ENCODE measurements around the gene GPR137B.
"Not testable (repeated sequence)": the region's sequence is repeated elsewhere in the genome, so short reads cannot be mapped to it uniquely, and the experiment has no call there.

Gene GPR137B

DNA sequence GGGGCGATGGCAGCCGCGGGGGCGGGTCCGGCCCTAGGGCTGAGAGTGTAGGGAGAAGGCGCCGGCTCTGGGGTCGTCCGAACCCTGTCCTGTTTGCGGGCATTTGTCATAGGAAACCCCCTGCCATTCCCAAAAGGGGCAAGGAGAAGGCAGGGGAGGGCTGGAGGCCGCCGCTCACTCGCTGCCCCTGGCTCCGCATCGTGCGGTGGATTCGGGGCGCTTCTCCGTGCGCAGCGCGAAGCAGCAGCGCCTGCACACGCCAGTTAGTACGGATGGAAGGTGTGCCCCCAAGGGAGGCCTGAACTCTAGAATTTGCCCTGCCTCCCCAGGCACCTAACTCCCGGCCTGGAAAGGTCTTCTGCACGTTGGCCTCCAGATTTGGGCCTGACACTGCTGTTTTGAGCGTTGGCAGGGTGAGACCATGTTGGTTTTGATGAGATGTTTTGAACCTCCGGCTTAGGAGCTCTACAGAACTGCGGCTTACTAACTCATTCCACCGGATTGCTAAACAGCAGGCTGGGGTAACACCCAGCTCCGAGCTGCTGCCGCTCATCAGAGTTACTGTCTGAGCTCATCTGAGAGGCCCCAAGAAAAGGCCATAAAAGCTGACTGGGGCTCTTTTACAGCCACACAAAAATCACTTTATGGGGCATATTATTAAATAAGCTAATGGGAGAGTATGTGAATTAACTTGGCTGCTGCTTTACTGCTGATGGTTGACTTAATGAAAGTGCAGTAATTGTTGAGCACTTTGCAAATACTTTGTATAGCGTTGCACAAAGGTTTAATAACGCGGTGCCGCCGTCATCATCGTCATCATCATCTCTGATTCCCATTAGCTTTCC is 987 bp downstream of the GPR137B start:
- no peak for DNase-seq (ENCODE audit: low read depth in 2 of 2)

DNA sequence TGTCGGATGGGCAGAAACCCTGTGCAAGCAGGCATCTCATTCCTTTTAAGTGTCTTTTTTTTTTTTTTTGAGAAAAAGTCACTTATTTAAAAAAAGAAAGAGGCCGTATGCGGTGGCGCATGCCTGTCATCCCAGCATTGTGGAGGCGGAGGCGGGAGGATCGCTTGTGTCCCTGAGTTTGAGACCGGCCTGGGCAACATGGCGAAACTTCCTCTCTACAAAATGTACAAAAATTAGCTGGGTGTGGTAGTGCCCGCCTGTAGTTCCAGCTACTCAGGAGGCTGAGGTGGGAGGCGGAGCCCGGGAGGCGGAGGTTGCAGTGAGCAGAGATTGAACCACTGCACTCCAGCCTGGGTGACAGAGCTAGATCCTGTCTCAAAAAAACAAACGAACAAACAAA is 1.7 kb downstream of the GPR137B start:
- no peak for DNase-seq (ENCODE audit: low read depth in 2 of 2)

DNA sequence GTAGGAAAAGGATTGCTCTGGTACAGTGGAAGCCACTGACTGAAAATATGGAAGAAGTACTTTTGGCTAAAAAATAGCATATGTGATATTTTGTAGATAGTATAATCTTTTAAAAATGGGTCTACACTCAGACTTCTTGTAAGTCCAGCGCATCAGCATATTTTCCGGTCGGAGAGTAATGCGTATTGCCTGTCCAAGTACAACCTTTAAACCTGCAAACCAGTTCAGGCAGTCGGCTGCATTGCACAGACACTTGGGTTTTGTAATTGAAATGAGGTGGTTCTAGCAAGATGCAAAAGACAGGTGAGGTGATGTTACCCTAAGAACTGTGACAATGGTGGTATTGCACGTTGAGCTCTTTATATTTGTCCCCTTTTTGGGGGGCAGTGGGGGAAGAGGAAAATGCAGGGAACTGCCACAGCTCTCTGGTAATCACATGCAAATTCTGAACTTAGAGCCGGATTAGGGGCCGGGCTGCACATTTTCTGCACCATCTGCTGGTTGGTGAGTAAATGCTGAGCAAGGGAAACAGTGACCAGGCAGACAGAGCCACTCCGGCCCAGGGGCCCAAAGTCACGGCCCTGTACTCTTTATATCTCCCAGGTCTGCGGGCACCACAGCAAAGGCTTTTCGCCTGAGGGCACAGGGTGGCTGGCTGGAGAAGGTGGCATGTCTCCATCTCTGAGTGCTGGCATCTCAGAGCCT is 2.3 kb downstream of the GPR137B start:
- DNase-seq (ENCODE audit: low read depth in 2 of 2): no peak

DNA sequence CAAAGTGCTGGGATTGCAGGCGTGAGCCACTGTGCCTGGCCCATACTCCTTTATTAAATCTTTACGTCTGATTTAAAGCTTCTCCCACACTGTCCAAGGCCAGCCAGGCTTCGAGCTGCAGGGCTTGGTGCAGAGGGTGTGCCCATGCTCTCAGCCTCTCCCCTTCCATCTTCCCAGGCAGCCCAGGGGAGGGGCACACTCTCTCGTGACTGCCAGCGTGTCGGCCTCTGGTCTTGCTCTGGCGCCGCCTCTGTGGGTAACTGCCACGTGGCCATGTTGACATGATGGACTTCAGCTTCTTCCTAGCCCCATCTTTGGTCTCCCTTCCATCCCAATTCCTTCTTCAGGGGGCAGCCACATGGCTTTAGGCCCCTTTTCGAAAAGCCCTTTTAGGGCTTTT is 4.7 kb downstream of the GPR137B start:
- no peak for DNase-seq (ENCODE audit: low read depth in 2 of 2)

DNA sequence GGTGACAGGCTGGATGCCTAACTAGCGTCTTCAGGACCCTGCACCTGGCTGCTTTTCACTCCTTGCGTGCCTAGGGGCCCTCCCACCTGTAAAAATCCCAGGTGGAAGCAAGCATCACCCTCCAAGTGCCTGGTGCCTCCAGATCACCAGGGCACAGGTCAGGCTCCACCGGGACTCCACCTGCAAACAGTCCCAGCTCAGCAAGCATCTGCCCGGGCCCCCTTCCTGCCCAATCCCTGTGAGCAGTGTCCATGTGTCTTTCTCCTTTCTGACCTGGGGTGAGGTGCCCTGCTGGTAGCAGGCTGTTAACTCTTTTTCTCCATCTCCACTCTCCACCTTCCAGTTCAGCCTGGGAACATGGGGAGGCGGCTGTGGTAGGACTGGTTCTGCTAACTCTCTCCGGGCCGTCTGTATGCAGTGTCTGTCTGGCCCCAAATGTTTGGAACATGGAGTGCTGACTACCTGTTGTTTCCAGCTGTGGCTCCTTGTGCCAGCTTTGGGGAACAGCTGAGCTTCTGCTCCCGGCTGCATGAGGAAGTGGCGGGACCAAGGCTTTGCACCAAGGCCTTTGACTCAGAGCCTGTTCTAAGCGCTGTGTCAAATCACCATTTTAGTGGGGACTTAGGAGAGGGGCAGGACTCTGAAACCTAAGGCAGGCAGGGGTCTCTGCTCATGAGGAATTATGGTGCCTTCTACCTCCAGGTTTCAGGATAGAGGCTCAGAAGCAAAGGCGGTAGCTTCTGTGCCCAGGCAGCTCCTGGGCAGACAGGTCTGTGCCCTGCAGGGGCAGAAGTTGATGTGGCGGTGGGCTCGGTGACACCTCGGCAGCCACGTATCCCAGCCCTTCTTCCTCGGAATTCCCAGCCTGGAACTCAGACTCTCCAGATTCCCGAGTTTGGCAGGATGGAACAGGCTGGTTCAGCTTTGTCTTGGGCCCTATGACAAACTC is 5.5 kb downstream of the GPR137B start:
- DNase-seq (ENCODE audit: low read depth in 2 of 2): no peak

DNA sequence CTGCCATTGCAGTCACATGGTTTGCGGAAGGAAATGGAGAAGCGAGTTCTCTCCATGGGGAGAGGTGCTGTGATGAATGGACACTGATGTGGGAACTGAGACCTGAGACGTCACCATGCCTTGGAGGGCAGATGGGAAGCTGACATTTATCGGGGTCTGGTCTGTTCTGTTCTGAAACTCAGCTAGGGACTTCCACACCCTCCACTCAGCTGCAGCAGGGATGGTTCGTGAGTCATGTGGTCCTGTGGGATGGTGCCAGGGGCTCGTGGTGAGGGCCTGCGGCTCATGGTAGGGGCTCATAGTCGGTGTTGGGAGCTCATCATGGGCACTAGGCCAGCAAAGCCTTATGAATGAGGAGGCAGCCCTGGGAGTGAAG is 6.1 kb downstream of the GPR137B start:
- DNase-seq (ENCODE audit: low read depth in 2 of 2): no peak

DNA sequence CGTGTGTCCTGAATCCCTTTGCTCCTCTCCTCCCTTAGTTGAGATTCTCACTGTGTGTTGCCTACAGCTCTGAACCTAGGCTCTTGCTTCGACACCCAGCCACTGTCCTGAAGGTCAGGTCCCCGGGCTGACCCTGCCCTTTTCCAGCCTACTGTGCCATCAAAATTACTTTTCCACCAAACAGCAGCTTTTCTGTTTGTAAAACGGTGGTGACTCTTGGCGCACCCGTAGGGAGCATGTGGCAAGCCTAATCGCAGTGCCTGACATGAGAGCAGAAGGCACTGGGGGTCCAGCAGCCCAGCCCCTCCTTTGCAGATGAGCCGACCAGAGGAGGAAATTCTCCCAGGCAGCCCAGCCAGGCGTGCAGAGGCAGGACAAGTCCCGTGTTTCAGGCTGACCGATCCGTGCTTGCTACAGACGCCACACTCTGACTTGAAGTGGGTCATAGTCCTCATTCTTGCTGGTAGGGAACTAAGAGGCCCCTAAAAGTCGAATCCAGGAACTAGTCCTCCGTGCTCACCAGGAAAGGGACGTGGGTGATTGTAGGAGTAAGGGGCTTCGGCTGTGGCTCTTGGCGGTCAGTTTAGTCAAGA is 6.8 kb downstream of the GPR137B start:
- DNase-seq (ENCODE audit: low read depth in 2 of 2): no peak

DNA sequence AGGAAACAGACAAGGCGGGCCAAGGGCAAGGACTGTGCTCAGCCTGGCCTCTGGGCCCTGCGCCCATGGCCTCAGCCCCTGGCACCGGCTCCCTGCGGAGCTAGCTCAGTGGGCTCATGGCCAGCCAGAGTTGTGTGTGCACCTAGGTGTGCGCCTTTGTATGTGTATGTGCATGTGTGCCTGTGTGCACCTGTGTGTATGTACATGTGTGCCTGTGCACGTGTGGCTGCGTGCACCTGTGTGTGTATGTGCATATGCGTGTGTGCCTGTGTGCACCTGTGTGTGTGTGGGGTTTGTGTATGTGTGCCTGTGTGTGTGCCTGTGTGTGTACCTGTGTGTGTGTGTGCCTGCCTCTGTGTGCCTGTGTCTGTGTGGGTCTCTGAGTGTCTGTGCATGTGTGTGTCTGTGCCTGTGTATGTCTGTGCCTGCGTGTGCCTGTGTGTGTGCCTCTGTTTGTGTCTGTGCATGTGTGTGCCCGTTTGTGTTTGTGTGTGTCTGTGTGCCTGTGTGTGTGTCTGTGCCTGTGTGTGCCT is 7.4 kb downstream of the GPR137B start:
- no peak for DNase-seq (ENCODE audit: low read depth in 2 of 2)

DNA sequence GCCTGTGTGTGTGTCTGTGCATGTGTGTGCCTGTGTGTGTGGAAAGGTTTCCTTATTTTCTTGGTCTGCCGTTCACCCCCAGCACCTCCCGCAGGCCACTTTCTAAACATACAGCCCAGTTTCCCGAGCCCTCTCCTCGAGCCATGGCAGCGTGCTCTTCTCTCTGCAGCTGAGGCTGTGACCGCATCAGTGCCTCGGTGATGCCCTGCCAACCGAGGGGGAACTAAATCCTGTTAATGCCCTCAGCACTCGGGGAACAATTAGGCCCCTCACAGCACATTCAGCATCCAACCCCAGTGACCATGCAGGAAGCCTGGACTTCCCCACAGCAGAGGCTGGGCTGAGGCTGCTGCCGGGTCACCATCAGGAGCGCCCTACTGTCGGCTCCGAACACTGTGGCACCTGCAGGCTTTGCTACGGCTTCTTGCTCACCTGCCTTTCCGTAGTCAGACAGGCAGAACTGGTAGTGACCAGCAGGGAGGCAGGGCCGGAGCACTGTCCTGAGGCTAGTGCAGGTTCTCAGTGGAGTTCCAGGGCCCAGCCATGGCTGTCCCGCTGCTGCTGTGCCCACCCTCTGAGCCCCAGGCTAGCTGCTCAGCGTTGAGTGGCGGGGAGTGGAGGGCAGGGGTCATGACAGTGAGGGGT is 8.1 kb downstream of the GPR137B start:
- no peak for DNase-seq (ENCODE audit: low read depth in 2 of 2)

DNA sequence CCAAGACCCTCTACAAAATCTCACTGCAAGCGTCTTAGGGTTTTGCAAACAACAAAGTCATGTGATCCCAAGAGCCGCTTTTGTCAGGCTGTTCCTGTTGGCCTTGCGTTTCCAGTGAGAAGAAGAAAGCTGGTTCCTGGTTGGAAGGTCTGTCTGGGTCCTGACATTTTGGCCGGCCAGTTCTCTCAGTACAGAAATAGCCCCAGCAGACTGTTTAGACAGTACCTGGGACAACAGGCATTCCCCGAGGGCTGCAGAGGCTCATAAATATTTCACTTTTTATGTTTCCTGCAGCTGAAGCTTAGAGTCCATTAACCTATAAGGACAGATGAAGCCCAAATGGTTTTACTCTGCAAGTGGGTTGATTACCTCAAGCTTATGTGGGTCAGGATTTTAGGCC is 8.6 kb downstream of the GPR137B start:
- no peak for DNase-seq (ENCODE audit: low read depth in 2 of 2)

DNA sequence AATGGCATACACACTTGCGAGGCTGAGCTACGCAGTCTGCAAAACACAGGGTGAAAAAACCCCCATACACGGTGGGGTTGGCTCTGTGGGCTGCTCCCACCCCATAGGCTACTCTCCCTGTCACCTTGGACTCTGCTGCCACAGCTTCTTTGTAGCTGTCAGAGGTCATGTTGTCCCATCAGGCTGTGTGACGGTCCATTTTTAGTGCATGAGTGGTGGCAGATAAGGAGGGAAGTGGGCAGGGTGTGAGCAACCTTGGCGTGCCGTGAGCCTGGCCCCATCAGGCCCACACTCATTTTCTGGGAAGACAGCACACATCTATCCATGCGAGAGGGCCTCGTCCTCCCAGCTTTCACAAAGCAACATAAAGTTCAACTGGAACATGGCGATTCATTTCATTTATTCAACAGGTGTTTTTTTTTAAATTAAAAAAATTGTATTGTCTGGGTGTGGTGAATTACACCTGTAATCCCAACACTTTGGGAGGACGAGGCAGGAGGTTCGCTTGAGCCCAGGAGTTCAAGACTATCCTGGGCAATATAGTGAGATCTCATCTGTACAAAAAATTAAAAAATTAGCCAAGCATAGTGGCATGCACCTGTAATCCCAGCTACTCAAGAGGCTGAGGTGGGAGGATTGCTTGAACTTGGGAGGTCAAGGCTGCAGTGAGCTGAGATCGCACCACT is 9.5 kb downstream of the GPR137B start:
- DNase-seq (ENCODE audit: low read depth in 2 of 2): no peak

DNA sequence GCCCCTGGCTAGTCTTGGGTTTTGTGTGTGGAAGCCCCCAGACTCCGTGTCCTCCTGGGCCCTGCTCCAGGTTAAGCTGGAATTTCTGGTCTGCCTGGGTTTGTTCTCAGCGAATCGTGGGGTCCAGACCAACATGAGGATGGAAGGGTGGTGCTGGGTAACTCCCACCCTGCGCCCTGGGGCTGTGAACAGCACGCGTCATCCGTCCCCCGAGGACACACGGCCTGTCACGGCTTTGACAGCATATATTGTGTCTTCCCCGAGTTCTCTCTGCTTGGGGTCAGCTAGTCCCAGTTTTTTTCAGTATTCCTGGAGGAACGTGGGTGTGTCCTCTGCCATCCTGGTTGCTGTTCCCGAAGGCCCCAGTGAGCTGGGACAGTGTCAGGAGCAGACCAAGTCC is 11.8 kb downstream of the GPR137B start:
- DNase-seq (ENCODE audit: low read depth in 2 of 2): no peak

DNA sequence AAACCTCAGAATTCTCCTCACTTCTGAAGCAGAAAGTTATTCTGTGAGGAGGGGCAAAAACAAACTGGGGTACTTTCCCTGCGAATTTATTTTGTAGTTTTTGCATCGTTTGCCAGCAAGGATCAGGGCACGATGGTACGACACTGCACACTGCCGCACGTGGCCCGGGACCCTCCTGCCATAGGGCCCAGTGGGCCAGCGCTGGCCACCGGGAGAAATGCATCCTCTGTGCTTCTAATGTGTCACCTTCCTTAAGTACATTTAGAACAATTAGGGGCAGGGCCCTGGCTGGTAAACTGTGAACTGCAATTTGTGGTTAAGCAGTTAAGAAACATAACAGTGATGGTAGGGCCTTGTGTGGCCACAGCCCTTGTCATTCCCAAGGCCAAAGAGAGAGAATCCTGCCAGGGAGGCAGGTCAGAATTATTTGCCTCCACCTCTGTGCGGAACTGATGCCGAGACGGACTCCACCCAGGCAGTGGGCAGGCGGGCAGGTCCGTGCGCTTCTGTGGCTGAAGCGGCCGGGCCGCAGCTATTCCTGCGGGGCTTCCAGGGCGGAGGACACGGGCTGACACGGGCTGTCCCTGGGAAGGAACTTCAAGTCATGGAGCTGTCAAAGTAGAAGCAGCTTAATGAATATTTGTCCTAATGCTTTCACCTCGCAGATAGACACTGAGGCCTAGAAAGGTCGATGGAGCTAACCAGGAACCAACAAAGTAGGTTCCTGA is 12.5 kb downstream of the GPR137B start:
- DNase-seq (ENCODE audit: low read depth in 2 of 2): no peak

DNA sequence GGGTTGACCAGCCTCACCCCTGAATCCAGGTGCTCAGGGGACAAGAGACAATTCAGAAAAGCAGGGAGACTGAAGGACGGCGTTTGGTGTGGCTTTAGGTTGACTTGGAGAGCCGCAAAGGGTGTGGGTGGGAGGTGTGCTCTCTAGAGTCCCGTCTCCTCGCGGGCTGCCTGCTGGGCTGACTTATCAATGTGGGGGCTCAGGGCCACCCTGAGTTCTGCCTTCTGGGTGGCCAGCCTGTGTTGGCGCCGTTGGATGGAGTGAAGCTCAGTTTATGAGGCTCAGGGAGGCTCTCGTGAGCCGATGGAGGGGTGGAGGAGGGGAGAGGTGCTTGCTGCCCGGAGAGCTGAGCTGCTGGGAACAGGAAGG is 13.0 kb downstream of the GPR137B start:
- DNase-seq (ENCODE audit: low read depth in 2 of 2): no peak

DNA sequence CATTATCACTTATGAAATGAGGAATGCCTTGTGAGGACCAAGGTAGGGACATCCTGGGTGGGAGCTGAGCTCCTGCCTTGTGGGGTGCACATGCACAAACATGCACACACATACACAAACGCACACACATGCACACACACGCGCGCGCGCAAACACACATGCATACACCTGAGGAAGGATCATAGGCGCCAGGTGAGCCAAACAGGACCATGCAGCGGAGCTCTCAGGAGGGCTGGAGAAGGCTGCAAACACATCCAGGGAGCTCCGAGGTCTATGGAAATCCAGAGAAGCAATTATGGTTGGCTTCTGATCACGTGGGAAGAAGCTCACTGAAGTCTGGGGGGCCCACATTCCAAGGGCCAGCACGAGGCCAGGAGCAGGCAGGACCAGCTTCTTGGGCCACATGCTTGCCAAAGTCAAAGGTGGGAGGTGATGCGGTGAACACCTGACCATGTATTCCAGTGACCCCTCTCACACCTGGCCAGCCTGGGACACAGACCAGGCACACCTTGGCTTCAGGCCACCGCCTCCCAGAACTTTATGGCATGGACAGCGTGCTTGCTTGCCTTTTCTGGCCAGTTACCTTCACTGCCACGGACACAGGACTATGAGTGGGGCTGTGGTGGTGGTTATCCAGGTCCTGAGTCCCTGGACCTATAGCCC is 13.6 kb downstream of the GPR137B start:
- no peak for DNase-seq (ENCODE audit: low read depth in 2 of 2)

DNA sequence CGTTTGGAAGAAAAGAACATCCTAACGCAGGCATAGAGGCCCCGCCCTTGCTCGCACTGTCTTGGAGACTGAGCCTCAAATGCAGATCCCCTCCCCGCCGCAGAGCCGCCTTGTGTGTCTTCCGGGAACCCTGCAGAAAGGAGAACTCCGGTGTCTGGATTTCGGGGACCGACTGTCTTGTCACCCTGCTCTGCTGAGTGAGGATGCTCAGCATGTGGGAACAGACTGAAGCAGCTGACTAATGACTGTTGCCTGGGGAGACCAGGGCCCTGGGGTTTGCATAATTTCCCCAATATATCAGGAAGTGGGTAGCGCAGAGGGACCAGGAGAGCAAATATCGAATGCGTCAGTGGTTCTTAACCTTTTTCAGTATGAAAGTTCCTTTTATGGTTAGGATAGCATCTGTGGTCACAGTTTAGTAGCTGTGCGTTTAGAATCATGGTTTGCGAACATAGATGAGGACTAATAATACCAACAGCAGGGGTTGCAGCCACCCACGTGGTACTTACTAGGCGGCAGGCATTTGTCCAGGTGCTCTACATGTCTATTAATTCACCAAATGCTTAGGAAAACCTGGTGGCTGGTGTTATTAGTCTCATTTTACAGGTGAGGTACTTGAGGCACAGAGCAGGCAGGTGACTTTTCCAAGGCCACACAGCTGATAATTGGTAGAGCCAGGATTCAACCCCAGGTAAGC is 14.3 kb downstream of the GPR137B start:
- peak in 1 of 2 donors; percentile 31 for DNase-seq (ENCODE audit: low read depth in 2 of 2)

DNA sequence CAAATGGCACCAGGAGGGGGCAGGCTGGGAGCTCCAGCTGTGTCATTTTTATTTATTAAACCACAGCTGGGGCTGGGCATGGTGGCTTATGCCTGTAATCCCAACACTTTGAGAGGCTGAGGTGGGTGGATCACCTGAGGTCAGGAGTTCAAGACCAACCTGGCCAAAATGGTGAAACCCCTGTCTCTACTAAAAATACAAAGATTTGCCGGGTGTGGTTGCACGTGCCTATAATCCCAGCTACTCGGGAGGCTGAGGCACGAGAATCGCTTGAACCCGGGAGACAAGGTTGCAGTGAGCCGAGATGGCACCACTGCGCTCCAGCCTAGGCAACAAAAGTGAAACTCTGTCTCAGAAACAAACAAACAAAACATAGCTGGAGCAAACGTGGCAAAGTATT is 15.7 kb downstream of the GPR137B start:
- DNase-seq (ENCODE audit: low read depth in 2 of 2): not testable (repeated sequence)

DNA sequence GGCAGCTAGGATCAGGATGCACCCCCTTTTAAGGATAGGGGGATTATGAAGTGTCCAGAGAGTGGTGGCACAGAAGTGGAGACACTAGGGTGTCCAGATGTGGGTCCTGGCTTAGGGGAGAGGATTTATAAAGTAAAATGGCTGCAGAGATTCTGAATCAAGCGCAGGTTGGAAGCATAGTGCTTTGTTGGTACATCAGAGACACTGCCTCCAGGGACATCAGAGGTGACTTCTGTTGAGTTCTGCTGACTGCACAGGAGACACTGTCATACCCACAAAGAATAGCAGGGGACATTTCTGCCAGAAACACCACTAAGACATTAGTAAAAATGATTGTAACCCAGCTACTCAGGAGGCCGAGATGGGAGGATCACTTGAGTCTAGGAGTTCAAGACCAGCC is 16.4 kb downstream of the GPR137B start:
- no peak for DNase-seq (ENCODE audit: low read depth in 2 of 2)

All from activated CD8-positive, alpha-beta memory T cell treated with anti-CD3 and anti-CD28 coated beads for 4 hours (primary cell).